Measurements from ENCODE around the gene FOXD1.

FOXD1 gene

DNA sequence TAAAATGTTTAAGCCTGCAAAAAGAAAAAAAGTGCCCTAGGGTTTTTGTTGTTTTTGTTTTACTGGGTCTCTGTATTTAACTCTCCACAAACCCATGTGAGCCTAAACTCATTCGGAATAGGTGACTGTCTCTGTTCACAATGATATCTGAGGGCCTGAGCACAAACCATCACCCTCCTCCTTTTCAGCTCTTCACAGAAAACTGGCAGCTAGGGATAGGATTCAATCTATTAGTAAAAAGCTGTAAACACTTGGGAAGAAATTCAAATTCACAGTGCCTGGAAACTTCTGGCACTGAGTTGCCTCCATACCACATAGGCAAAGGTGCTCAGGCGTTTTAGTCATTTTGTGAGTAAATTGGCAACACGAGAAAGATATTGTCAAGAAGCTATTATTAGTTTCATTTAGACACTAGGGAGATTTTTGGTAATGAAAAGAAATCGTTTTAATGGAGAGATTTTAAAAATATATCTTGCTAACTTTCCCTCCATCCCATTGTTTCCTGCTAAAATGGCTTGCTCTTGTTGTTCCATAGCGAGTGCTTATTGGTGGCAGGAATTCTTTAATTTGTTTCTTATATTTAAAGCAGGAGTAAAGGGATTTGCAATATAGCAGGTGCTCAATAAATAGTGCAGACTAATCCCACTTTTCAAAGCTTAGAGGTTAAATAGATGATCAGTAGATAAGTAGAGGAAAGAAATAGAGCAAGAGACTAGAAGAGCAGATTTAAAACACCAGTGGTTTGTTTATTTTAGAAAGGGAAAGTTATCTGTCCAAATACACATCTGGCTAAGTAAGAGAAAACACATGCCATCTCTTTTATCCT, 9.7 kb downstream of the FOXD1 start:
- DNase-seq, result no peak

DNA sequence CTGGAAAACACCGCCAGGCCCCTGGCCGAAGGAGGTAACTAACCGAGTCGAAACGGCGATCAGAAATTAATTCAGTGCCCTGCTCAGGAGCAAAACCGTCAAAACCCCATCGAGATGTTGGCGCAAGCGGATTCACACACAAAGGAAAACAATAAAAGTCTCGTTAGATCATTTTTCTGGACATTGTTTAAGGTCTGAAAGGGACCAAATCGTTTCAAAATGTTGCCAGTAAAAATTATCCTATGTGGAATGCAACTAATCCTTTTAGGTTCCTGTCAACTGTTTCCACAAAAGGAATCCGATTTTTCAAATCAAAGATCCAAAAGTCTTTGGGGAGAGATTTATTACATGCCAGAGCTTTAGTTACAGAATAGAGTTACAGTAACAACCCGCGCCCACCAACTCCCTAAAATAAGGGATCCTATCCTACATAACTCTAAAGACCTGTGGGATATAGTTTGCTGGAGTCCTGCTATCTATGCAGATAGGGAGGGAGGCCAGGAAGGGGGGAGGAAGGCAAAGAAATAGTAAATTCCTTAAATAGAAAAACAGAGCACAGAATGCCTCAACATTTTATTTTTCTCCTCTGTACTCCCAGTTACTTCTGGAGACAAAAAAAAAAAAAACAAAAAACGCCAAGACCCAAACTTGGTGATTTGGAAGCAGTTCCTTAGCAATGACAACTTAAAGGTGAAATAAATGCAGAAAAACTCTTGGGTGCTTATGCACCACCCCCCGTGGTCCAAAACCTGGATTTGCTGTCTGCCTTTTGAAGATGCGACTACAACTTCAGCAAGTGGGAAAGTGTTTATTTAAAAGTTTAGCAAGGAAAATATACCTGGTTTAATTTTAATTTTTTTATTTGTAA, 10.6 kb downstream of the FOXD1 start:
- DNase-seq, result no peak

DNA sequence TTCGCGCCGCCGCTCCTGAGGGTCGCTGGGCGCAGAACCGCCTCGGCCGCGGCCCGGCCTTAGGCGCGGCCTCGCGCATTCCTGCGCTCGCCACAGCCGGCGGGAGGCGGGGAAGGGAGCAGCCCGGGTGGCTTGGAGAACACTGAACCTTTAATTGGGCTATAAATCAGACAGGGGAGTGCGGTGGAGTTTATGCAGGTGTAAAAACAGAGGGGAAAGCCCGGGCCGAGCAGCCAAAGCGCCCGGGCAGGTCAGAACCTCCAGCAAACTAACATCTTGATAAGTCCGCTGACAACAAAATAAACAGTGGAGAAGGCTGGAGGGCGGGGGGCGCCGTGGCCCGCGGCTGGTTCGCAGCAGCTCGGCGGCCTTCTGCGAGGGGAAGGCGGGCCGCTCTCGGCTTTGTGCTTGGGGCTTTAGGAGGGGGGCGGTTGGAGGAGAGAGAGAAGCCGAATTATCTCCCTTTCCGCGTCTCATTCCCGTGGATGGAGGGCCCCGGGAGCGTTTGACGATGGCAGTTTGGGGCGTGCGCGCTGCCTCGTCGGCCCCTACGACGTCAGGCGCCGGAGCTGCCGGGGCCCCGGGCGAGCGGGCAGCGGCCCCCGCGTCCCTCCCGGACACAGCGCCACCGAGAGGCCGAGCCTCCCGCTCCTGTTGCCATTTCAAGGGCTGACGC, 11.3 kb downstream of the FOXD1 start:
- DNase-seq, result no peak

DNA sequence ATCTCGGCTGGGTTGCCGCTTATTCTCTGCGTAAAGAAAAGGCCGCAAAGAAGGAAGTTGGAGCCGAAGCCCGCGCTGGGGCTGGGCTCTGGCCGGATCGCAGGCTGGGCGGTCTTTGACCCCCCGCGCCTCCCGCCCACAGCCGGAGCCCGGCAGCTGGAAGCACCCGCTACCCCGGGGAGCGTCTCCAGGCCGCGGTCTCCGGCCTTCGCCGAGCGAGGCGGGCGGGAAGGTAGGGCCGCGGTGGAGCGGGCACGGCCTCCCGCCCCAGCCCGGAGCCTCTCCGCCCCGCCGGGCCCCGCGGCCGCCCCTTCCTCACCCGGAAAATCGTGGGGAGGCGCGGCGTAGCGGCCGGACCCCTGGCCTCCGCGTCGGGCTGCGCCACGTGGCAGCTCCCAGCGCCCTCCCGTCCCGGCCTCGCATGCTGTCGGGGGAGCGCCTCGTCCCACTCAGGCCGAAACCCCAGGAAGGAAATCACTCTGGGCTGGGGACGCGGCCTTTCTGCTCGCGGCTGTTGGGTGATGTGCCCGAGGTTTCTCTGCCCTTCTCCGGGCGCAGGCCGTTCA, 12.0 kb downstream of the FOXD1 start:
- no peak for DNase-seq

DNA sequence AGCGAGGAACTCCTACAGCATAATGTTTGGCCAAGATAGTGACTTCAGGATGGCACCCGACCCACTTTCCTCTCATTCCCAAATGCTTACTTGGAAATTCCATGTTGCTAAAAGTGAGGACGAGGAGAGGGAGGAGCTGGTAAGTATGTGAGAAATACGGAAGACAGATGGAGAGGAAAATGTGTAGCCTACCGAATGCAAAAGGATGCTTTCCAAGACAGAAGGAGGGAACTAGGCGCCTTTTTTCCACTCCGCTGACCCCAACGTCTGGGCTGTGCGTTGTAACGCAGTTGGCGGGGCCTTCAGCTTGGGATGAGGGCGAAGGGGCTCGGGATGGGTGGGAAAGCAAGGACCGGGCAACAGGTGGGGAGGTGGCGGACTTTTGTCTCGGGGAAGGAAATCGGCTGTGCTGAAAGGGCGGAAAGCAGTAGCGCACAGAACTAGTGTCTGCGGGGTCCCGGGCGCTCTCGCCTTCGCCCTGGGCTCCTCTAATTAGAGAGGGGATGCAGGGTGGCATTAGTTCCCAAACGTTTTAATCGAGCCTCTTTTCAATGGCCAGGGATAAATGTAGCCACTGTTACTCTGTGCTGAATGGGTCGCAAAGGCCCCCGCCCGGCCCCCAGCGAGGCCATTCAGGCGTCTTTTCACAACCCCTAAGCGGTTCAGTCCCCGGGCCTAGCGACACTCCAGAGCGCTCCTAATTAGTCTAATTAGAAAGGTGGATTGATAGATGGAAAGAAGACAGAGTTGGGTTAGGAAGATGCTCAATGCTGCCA, 12.6 kb downstream of the FOXD1 start:
- no peak for DNase-seq

DNA sequence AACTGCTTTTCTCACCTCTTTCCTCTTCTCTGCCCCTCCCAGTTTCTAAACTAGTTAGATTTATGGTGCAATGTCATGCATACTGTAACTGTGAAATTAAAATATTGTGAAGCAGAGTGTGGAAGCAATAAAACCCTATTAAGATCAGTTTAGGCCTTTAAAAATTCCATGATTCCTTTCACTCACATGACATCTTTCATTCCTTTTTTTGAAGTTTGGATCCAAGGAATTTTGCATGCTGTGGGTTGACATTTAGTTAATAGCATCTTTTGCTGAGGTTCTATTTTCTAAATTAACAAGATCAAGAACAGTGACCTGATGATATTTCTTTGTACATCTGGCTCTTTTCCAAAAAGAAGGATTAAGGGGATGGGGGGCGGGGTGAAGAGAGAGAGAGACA, 13.7 kb downstream of the FOXD1 start:
- DNase-seq, result no peak

DNA sequence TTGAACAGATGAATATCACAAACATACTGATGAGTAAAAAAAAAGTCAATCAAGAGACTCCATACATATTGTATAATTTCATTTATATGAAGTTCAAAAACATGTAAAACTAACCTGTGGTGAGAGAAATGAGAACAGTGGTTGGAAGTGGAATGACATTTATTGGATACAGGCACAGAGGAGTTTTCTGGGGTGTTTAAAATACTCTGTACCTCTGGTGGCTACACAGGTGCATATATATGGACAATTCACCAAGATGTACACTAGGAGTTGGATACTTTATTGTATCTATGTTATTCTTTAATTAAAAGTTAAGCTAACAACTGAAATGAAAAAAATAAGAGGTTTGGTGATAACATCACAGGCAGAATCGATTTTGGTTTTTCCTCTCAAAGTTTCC, 14.1 kb downstream of the FOXD1 start:
- no peak for DNase-seq

DNA sequence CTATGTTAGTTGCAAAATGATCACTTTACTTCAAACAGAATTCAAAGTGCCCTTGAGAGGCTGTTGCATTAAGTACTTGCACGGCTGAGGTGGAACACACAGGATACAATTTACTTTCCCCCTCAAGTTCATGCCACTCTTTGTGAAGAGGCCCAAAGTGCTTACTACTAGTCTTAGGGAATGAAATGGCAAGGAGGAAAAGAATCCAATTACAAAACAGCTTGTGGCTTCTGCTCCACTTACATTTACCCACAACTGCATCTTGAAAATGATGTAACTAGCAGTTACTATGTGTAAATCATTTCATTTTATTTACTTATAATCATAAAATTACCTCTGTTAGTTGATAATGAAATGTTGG, 14.6 kb downstream of the FOXD1 start:
- no peak for DNase-seq

DNA sequence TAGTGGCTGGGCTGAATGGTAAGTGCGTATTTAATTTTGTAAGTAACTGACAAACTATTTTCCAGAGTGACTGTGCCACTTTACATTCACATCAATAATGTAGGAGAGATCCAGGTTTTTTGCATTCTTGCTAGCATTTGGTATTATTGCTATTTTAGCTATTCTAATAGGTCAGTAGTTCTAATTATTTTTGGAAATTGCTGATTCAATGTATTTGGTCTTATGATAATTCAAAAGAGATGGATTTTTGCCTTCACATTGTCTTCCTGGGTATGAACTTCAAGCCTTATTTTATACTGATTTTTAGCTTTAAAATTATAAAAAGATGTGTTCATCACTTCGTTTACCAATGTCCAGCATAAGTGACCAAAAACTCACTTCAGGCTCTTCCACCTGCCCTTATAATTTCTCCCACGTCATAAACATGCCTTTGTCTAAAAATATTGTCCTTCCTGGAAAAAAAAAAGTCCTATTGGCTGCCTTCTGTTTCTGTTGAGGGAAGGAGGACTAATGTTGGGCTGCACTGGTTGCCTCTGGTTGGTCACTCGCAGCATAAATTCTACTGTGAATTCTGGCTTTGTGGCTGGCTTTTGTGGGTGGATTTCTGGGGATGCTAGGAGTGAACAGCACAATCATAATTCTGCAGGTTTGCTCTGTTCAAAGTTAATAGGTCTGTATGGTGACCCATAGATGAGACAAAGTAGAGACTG, 15.2 kb downstream of the FOXD1 start:
- DNase-seq, result no peak

DNA sequence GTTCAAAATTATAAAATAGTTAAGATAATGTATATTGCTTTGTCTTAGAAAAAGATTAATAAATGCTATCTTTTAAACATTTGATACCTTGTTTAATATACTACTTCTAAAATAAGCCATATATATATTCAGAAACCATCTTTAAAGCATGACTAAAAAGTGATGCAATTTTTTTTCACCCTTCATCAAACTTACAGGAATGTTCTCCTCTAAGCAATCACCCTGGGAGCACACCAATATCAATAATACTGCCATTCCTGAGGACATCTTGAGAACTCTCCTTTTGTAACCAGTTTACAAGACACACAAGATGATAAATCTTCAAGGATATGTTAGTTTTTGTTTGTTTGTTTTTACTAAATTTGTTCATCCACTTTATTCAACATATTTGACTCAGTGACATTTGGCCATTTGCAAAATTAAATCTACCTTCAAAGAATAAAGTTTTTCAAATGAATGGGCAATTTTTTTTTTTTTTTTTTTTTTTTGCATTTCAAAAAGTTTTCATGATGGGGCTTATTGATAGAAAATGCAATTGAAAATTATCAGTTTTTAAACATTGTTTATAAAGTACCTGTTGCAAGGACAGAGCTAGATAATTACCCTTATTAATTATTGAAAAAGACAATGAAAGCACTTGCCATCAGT, 17.2 kb downstream of the FOXD1 start:
- DNase-seq, result no peak

DNA sequence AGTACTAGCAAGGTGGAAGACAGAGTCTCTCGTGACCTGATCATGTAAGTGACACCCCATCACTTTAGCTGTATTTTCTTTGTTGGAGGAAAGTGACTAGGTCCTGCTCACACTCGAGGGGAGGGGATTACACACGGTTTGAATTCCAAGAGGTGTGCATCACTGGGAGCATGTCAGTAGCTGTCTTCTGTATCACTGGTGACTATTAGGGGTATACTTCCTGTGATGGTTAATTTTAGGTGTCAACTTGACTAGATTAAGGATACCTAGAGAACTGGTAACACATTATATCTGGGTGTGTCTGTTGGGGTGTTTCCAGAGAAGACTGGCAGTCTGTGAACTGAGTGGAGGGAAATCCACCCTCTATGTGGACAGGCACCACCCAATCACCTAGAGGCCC, 22.5 kb downstream of the FOXD1 start:
- DNase-seq, result no peak

DNA sequence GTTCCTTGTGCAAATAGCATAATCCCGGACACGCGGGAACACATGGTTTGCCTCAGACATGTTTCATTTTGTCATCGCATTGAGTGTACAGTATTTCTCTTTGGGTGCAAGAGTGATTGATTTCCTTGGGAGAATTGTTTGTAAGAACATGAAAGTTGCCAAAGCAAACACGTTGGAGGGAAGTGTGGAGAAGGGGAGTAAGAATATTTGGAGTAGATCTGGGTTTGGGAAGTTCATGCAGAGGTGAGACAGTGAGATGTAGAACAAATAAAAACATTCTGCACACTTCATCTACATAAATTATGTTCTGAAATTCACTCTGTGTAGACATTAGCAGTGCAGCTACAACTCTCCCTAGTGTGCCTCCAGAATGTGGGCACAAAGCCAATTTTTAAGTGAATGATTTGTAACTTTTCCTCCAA, 24.0 kb downstream of the FOXD1 start:
- DNase-seq, result no peak

DNA sequence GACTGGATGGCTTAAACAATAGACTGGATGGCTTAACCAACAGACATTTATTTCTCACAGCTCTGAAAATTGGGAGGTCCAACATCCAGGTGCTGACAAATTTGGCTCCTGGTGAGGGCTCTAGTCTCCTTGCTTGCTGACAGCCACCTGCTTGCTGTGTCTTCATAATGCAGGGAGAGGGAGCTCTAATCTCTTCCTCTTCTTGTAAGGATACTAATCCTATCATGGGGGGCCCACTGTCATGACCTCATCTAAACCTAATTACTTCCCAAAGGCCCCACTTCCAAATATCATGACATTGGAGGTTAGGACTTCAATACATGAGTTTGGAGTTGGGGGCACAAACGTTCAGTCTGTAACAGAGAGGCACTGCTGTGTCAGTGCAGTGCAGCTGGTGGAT, 26.4 kb downstream of the FOXD1 start:
- no peak for DNase-seq

DNA sequence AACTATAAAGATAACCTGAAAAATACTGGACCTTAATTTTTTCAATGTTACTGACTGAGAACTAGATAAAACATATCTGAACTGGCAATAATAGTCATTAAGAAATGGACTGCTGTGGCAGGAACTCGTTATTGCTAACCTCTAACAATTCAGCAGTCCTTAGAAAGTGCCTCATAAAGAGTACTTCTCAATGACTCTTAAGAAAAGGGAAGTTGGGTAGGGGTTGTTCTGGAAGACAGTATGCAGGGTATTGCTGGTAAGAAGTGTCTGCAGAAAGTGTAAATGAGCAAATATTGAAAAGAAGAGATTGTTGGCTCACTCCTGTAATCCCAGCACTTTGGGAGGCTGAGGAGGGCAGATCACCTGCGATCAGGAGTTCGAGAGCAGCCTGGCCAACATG, 27.9 kb downstream of the FOXD1 start:
- no peak for DNase-seq

DNA sequence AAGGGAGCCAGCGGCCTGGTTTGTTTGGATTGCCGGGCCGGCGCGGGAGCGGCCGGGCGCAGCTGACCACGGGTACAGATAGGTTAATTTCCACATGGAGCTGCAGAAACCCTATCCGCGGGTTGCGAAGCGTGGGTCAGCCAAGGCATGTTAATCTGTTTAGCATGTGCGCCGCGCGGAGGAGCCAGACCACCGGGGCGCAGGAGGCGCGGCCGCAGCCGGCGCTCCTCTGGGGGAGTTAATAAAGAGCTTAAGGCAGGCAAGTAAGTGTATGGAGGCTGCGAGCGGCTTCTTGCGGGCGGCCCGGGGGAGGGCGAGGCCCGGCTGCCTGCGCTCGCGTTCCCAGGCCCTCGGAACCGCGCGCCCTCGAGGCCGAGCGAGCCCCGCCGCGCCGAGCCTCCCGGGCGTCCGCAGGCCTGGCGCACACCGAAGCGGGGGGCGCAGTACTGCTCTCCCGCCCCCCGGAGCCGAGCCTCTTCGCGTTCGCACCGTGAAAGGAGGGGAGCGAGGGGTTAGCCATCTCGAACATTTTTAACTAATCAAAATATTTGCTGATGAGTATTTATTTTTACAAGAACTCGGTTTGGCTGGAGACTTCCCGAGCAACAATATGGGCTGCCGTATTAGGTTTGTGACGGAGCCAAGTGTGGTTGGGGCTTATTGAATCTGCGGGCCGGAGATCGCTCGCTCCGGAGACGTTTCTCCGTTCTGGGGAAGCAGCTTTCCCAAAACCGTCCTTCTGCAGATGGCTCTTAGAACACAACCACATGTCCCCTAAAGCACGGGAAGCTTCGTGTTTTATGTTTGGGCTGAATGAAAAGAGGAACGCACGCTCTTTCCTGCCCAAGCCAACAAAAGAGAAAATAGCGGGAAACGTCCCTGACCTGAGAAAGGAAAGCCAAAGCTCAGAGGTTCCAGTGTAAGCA, 28.8 kb downstream of the FOXD1 start:
- no peak for DNase-seq

DNA sequence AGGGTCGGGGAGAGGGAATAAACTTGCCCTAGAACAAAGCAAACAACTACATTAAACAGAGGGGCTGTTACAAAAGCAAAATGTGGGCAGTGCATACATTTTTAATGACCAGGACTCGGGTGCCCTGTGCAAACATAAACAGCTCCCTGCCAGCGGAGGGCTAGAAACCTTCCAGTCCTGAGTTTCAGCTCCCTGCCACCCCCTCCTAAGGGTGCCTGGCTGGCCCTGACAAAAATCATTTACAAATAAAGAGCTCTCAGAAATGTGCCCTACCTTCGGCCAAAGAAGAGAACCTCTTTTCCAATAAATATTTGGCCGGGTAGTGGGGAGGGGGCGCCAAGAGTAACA, 29.5 kb downstream of the FOXD1 start:
- DNase-seq, result no peak

DNA sequence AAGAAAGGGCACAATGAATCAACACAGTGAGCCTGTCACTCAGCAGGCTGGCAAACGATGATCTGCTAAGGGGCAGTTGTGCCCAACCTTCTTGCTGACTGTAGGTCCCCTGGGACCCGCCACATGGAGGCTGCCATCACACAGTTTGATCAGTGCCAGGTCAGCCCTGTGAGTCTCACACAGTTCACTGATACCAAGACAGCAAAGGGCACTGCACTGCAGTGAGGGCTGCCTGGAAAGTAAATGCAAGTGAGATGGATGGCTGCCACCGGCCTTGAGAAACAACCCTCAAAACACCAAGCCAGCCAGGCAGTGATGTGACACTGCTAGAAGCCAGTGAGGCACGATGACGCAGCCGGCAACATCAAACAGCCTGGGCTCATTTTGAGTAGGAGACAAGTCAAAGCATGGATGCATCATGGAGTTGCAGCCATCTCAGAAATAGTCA, 30.3 kb downstream of the FOXD1 start:
- DNase-seq, result no peak

DNA sequence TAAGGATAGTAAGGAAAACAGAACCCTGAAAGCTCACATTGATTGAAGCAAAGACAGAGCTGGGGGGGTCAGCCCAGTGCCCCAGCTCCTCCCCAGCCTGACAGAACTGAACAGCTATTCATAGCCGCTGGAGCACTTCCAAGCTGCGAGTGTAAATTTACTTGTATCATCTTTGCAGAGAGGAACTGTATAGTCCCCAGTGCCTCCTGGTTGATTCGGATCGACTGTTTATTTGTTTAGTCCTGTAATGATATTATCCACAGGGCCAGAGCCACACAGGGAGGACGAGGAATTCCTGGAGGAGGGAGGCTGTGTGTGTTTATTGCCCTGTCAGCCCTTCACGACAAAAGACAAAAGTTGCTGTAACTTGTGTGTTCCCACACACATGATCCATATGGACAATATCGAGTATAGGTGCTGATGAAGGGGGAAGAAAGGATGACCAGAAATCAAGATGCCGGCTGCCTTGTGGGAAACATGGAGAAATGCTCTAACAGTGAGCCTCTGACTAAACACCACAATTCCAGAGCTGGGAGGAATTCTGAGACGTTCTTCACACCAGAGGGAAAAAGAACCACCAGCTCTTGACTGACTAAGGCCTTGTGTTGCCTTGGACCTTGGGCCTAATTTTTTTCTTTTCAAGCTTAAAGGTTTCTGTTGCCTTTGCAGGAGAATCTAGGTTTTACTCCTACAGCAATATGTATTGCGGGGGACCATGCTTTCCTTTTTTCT, 31.1 kb downstream of the FOXD1 start:
- DNase-seq, result no peak

DNA sequence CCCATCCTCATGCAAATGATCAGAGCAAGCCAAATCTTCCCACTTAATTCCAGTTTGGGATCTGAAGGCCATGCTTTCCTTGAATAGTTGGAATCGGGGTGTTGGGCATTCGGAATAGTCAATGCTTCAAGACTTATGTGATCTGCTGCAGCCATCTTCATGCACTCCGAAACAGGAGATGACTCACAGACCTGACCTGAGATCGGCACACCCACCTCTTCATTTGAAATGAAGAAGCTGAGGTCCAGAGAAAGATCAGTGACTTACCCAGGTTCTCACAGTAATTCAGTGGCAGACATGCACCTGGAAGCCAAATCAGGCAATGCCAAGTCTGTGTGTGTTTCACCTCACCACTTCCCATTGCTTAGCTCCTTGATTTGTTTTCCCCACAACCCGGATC, 33.0 kb downstream of the FOXD1 start:
- DNase-seq, result no peak

DNA sequence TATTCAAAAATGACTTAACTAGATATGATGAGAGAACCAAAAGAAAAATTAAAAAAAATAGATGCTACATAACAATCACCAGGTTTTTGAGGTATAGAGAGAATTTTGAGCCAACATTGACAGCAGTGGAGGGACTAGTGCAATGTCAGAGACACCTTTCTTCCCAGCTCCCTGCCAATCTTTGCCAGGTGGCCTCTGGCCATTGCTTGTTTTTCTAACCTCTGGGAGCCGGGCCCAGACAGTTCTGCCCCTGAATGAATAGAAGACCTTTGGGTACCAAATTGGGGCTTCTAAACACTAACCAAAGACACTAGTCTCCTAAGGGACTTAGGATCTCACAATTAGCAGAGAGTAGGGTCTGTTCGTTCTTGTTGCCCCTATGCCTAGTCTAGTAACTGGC, 33.4 kb downstream of the FOXD1 start:
- DNase-seq, result no peak

Measured in NCI-H1694 treated with DMSO at 0.1 percent for 48 hours (cell line).